Endothelial cell of umbilical vein (primary cell): ENCODE measurements around the gene DBI. TPM values are rescaled to one million over a fixed set of nuclear protein-coding genes. Genes with fewer than 3 reads are reported as not detected.

Experiments used
- Bru-seq: library from RNA; stranded (reverse); fragments of 400-500 nt; gene quantifications from one replicate; lab custom pipeline; 2021; lab: Mats Ljungman, UMichigan
- BruChase-seq, 2 experiments: library from RNA; stranded (reverse); fragments of 400-500 nt; gene quantifications; one replicate each; lab custom pipeline; 2021; lab: Mats Ljungman, UMichigan
- BruUV-seq: library from RNA; stranded (reverse); fragments of 400-500 nt; replicated peaks from 2 replicates; lab custom pipeline; 2021; lab: Mats Ljungman, UMichigan
- CTCF ChIA-PET: fragments of 300-600, 350-600 bp; sonication (Branson Sonifier 250); formaldehyde crosslinking; loops from one replicate; lab custom pipeline; 2021; ENCODE audit warnings: antibody characterized with exemption, inconsistent platforms; lab: Charles Lee
- POLR2A ChIA-PET: fragments of 300-600, 350-600 bp; sonication (Branson Sonifier 250); formaldehyde crosslinking; loops from one replicate; lab custom pipeline; 2021; ENCODE audit warnings: antibody characterized with exemption, inconsistent platforms; lab: Charles Lee
- DNase-seq: peaks from one replicate; pipeline ENCODE4 v3.0.0-alpha.2; 2011; ENCODE audit warnings: low read depth, low spot score
- FAIRE-seq: peaks from 2 replicates; lab custom pipeline; 2011; peaks lifted over from hg19 to GRCh38; lab: Jason Lieb, UNC
- H2AFZ ChIP-seq: 2 replicates; pipeline ENCODE4 v1.6.0; 2012; ENCODE audit warnings: low read depth, low read length, control low read depth, inconsistent platforms
- H3K27ac ChIP-seq: 2 replicates; pipeline ENCODE4 v1.5.1; 2011; ENCODE audit warnings: low read depth, mild to moderate bottlenecking, control low read depth, low read length, moderate library complexity; ENCODE audit not compliant: insufficient read depth
- H3K27me3 ChIP-seq, 2 experiments: 2 replicates each; pipeline versions ENCODE4 v1.6.0 to v1.6.1; 2011; ENCODE audit warnings: low read length in 2 of 2, mixed read lengths in 1 of 2; ENCODE audit not compliant: control insufficient read depth in 2 of 2, insufficient read depth in 2 of 2
- H3K36me3 ChIP-seq, 2 experiments: 2 replicates in 1 of 2; 3 replicates in 1 of 2; pipeline ENCODE4 v1.5.1; 2011; ENCODE audit warnings: low read length in 2 of 2, mild to moderate bottlenecking in 1 of 2, moderate library complexity in 1 of 2; ENCODE audit not compliant: control insufficient read depth in 2 of 2, insufficient read depth in 2 of 2; ENCODE audit errors: extremely low read depth in 1 of 2
- H3K4me1 ChIP-seq: 3 replicates; pipeline ENCODE4 v1.5.1; 2011; ENCODE audit warnings: mild to moderate bottlenecking, low read length; ENCODE audit not compliant: control insufficient read depth, insufficient read depth; ENCODE audit errors: extremely low read depth
- H3K4me2 ChIP-seq: 2 replicates; pipeline ENCODE4 v1.6.1; 2011; ENCODE audit warnings: low read length, control low read depth, mixed read lengths; ENCODE audit not compliant: insufficient read depth
- H3K4me3 ChIP-seq, 3 experiments: fragments of 200-600 bp in 1 of 3; sonication (generic), shearing (Covaris generic) in 1 of 3; replicated peaks in 1 of 3; 2 replicates each; pipeline ENCODE4 v1.5.1; 2011 to 2016; ENCODE audit warnings: control low read depth in 3 of 3, low read length in 3 of 3, mild to moderate bottlenecking in 2 of 3, inconsistent platforms in 1 of 3, low read depth in 1 of 3, moderate library complexity in 1 of 3; ENCODE audit not compliant: insufficient read depth in 1 of 3
- H3K79me2 ChIP-seq: 2 replicates; pipeline ENCODE4 v1.6.0; 2012; ENCODE audit warnings: low read length, inconsistent platforms; ENCODE audit not compliant: control insufficient read depth, insufficient read depth
- H3K9ac ChIP-seq: replicated peaks from 2 replicates; pipeline ENCODE3; 2011; ENCODE audit warnings: low read length, control low read depth; ENCODE audit not compliant: insufficient read depth; ENCODE audit errors: extremely low read depth
- H3K9me1 ChIP-seq: replicated peaks from 3 replicates; pipeline ENCODE4 v1.6.0; 2011; ENCODE audit warnings: mild to moderate bottlenecking, low read length; ENCODE audit not compliant: control insufficient read depth, insufficient read depth; ENCODE audit errors: extremely low read depth
- H3K9me3 ChIP-seq: replicated peaks from 2 replicates; pipeline ENCODE4 v1.5.1; 2012; ENCODE audit warnings: low read length, inconsistent platforms; ENCODE audit not compliant: control insufficient read depth, insufficient read depth
- H4K20me1 ChIP-seq: replicated peaks from 2 replicates; pipeline ENCODE3; 2011; ENCODE audit warnings: mild to moderate bottlenecking, low read length; ENCODE audit not compliant: control insufficient read depth, insufficient read depth; ENCODE audit errors: extremely low read depth
- CTCF ChIP-seq, 2 donors: IDR thresholded peaks; 1 replicate in 1 of 2; 2 replicates in 1 of 2; pipeline ENCODE4 v1.5.1; 2011; ENCODE audit warnings: low read length in 2 of 2, mild to moderate bottlenecking in 2 of 2, moderate library complexity in 2 of 2, control low read depth in 1 of 2, inconsistent platforms in 1 of 2, low read depth in 1 of 2; ENCODE audit not compliant: insufficient read depth in 1 of 2; ENCODE audit errors: extremely low read depth in 1 of 2
- MAX ChIP-seq: IDR thresholded peaks from 2 replicates; pipeline ENCODE4 v1.6.1; 2011; ENCODE audit not compliant: insufficient read depth, insufficient read length
- POLR2A ChIP-seq: IDR thresholded peaks from 2 replicates; pipeline ENCODE4 v1.6.1; 2012; ENCODE audit warnings: low read depth, mild to moderate bottlenecking, control low read depth, low read length
- POLR2AphosphoS5 ChIP-seq: IDR thresholded peaks from 2 replicates; pipeline ENCODE4 v1.6.1; 2012; ENCODE audit warnings: low read depth, mild to moderate bottlenecking, control low read depth, low read length, moderate library complexity; ENCODE audit not compliant: insufficient read depth
- dilution Hi-C: fragments of 300-500 bp; cut with MboI; formaldehyde crosslinking; loops from one replicate; pipeline ENCODE4 v1.15.0; 2019; ENCODE audit warnings: low sequenced_read_pairs; ENCODE audit not compliant: extremely low pct_ligation_motif_present
- intact Hi-C: fragments of 100-400 bp; cut with micrococcal nuclease; formaldehyde crosslinking; loops from one replicate; pipeline ENCODE4 v1.10.0; 2022
- long read RNA-seq: library from polyadenylated mRNA; stranded (forward); transcript quantifications from one replicate; pipeline ENCODE4 v2.0.0, GENCODE V29; 2021
- polyA minus RNA-seq, 3 experiments: library from RNA; depleted of rRNA, polyadenylated mRNA; stranded (reverse); fragments of >200 nt; gene quantifications; 1 replicate in 1 of 3; 2 replicates in 2 of 3; pipeline ENCODE4 v1.2.3, GENCODE V29; 2011
- polyA plus RNA-seq, 4 experiments: library from polyadenylated mRNA; depleted of rRNA in 3 of 4; stranded (reverse) in 3 of 4; unstranded in 1 of 4; fragments of >200 nt; gene quantifications; 2 replicates each; pipeline versions ENCODE4 v1.2.1 to v1.2.3, GENCODE V29; 2011 to 2012; ENCODE audit warnings: missing spikeins in 1 of 4
- total RNA-seq: library from RNA; stranded (reverse); gene quantifications from 2 replicates; pipeline ENCODE4 v1.2.3, GENCODE V29; 2021

DBI gene
- total RNA-seq (214 and 245 TPM in 2 replicates), polyA plus RNA-seq (190 and 233 TPM in 2 replicates), polyA minus RNA-seq (74.5 and 84.3 TPM in 2 replicates), Bru-seq, nascent RNA (percentile 83 among the genes with signal in this experiment), BruChase-seq, experiment 1, labeled RNA remaining after a 6-hour chase (percentile 93 among the genes with signal in this experiment), BruChase-seq, experiment 2, labeled RNA remaining after a 2-hour chase (percentile 75 among the genes with signal in this experiment)
- 392 and 460 TPM in 2 replicates for polyA plus RNA-seq (2011; cell fraction: cytosol; rRNA removed)
- 89.5 and 136 TPM in 2 replicates for polyA plus RNA-seq (2011; cell fraction: nucleus; rRNA removed)
- 340 and 408 TPM in 2 replicates for polyA plus RNA-seq (2012)
- 27.0 TPM for polyA minus RNA-seq (2011; cell fraction: cytosol; rRNA and poly(A)+ RNA removed)
- polyA minus RNA-seq (2011; cell fraction: nucleus; rRNA and poly(A)+ RNA removed) = 21.1 and 26.7 TPM in 2 replicates
- long read RNA-seq, transcript DBI-202 (4 exons, 637 nt) = major isoform, 1,079 of 1,110 reads
- long read RNA-seq, transcript DBI-204 (5 exons, 576 nt) = minor isoform, 7 of 1,110 reads
- long read RNA-seq, partial matches to known transcripts = 12 of 1,110 reads
- long read RNA-seq, other reads (novel, unspliced or antisense) = 6 of 1,110 reads

GRCh38 chr2:119366649-119367471, at the start of gene DBI, which contains the start of gene C2orf76:
TSS of gene DBI (plus strand) at chr2:119366977. CDS start at chr2:119367052, 75 bp downstream.
TSS of gene C2orf76 (minus strand) at chr2:119366834. CDS start at chr2:119339959, 26,875 bp downstream.
- CTCF ChIA-PET = interaction anchor here (1.1 to 1.7 kb wide), 4 partner anchors 16 to 485 kb away, joined by 3 to 4 read pairs (median 3); no protein-coding TSS in a partner anchor
- peak within 1 kb of the TSS; percentile 96 for H2AFZ ChIP-seq
- POLR2A ChIA-PET = interaction anchor here (0.6 kb wide), 1 partner anchor 393 kb away, joined by 3 read pairs; the partner anchor contains the start of gene PTPN4
- TF ChIP-seq MAX (peak; percentile 90), POLR2AphosphoS5 (peak; percentile 87), CTCF (IDR thresholded peaks at IDR 0.05; ENCODE audit: extremely low read depth in 1 of 2, insufficient read depth in 1 of 2, low read depth in 1 of 2, low read length in 2 of 2) (no peak), POLR2A (peak; percentile 89)
- dilution Hi-C loops (no loop called here), intact Hi-C loops (loop anchor here (2.0 to 10.0 kb wide), 2 partner anchors 112 to 144 kb away; partner anchors contain the start of gene STEAP3)
- no peaks in the 10 kb centered on the region for H3K9me3 ChIP-seq
- peaks cover 21% of the 10 kb centered on the region for H3K4me1 ChIP-seq
- H3K4me2 ChIP-seq = peak within 1 kb of the TSS; percentile 96
- peak within 1 kb of the TSS; percentile 66 to 86 (median 73) for H3K4me3 ChIP-seq
- peak; percentile 95 for DNase-seq
- peak within 1 kb of the TSS; percentile 79 for H3K9ac ChIP-seq
- H3K79me2 ChIP-seq = peaks cover 29% of the 10 kb centered on the region
- no TSS peak for BruUV-seq
- peak within 1 kb of the TSS; percentile 63 for H3K27ac ChIP-seq
- H3K36me3 ChIP-seq = peaks cover 17 to 19% of the 10 kb centered on the region in 2 experiments
- peak; percentile 99 for FAIRE-seq
- no peaks in the 10 kb centered on the region for H3K27me3 ChIP-seq
- no peaks in the 10 kb centered on the region for H3K9me1 ChIP-seq
- H4K20me1 ChIP-seq = peaks cover 2% of the 10 kb centered on the region
